H9 (cell line): ENCODE data around the gene UTS2B. TPM values are rescaled to one million over a fixed set of nuclear protein-coding genes. Genes with fewer than 3 reads are reported as not detected.

Source experiments
- DNase-seq: peaks from one replicate; pipeline ENCODE4 v3.0.0-alpha.2; 2017
- H2AFZ ChIP-seq: one replicate; pipeline ENCODE4 v1.6.1; 2013; ENCODE audit warnings: mild to moderate bottlenecking, low read length, control low read depth, moderate library complexity
- H2AK5ac ChIP-seq: 2 replicates; pipeline ENCODE4 v1.6.1; 2013; ENCODE audit warnings: low read length, control low read depth, mixed read lengths; ENCODE audit not compliant: insufficient read length
- H2BK120ac ChIP-seq: one replicate; pipeline ENCODE4 v1.6.1; 2013; ENCODE audit warnings: low read depth, mild to moderate bottlenecking, low read length, control low read depth, inconsistent platforms; ENCODE audit not compliant: poor library complexity, severe bottlenecking
- H2BK12ac ChIP-seq: 2 replicates; pipeline ENCODE4 v1.6.1; 2013; ENCODE audit warnings: low read length, control low read depth, mixed read lengths, low read depth; ENCODE audit not compliant: insufficient read length
- H2BK15ac ChIP-seq: 2 replicates; pipeline ENCODE4 v1.6.1; 2013; ENCODE audit warnings: low read depth, low read length, control low read depth
- H2BK20ac ChIP-seq: one replicate; pipeline ENCODE4 v1.6.1; 2013; ENCODE audit warnings: low read depth, mild to moderate bottlenecking, low read length, control low read depth, inconsistent platforms; ENCODE audit not compliant: poor library complexity, severe bottlenecking
- H2BK5ac ChIP-seq: 2 replicates; pipeline ENCODE4 v1.6.1; 2013; ENCODE audit warnings: low read length, control low read depth, mixed read lengths; ENCODE audit not compliant: insufficient read length
- H3K14ac ChIP-seq: 2 replicates; pipeline ENCODE4 v1.6.1; 2013; ENCODE audit warnings: low read length, control low read depth; ENCODE audit not compliant: insufficient read depth
- H3K18ac ChIP-seq: 2 replicates; pipeline ENCODE4 v1.6.1; 2013; ENCODE audit warnings: low read depth, mild to moderate bottlenecking, mixed read lengths, low read length, control low read depth; ENCODE audit not compliant: insufficient read length
- H3K23ac ChIP-seq: 2 replicates; pipeline ENCODE4 v1.6.1; 2013; ENCODE audit warnings: low read length, control low read depth, mixed read lengths, low read depth; ENCODE audit not compliant: insufficient read length
- H3K23me2 ChIP-seq: 2 replicates; pipeline ENCODE4 v1.6.1; 2013; ENCODE audit warnings: low read depth, mild to moderate bottlenecking, mixed read lengths, low read length, control low read depth; ENCODE audit not compliant: insufficient read length, poor library complexity, severe bottlenecking
- H3K27ac ChIP-seq: 2 replicates; pipeline ENCODE4 v1.5.1; 2013; ENCODE audit warnings: low read length, control low read depth, mixed read lengths, low read depth; ENCODE audit not compliant: insufficient read length
- H3K27me3 ChIP-seq: 2 replicates; pipeline ENCODE4 v1.6.1; 2013; ENCODE audit warnings: low read length, control low read depth, inconsistent platforms; ENCODE audit not compliant: insufficient read depth
- H3K4ac ChIP-seq: 2 replicates; pipeline ENCODE4 v1.6.1; 2013; ENCODE audit warnings: low read depth, mild to moderate bottlenecking, control low read depth, inconsistent platforms, low read length, moderate library complexity
- H3K4me1 ChIP-seq: 2 replicates; pipeline ENCODE4 v1.6.1; 2013; ENCODE audit warnings: low read length, control low read depth, inconsistent platforms; ENCODE audit not compliant: insufficient read depth
- H3K4me2 ChIP-seq: 2 replicates; pipeline ENCODE4 v1.6.1; 2013; ENCODE audit warnings: low read length, control low read depth, mixed read lengths; ENCODE audit not compliant: insufficient read length, insufficient read depth
- H3K56ac ChIP-seq: 2 replicates; pipeline ENCODE4 v1.6.1; 2013; ENCODE audit warnings: low read depth, mild to moderate bottlenecking, mixed read lengths, low read length, control low read depth; ENCODE audit not compliant: insufficient read length
- H3K79me1 ChIP-seq: 2 replicates; pipeline ENCODE4 v1.6.1; 2013; ENCODE audit warnings: low read depth, mild to moderate bottlenecking, moderate library complexity, low read length, control low read depth, inconsistent platforms; ENCODE audit not compliant: insufficient read depth, poor library complexity, severe bottlenecking
- H3K79me2 ChIP-seq: 2 replicates; pipeline ENCODE4 v1.6.1; 2013; ENCODE audit warnings: low read length, control low read depth, inconsistent platforms; ENCODE audit not compliant: insufficient read depth
- H3K9ac ChIP-seq: 2 replicates; pipeline ENCODE4 v1.6.1; 2013; ENCODE audit warnings: low read length, control low read depth, mixed read lengths; ENCODE audit not compliant: insufficient read length; ENCODE audit errors: extremely low read depth
- H3K9me3 ChIP-seq: one replicate; pipeline ENCODE4 v1.6.1; 2013; ENCODE audit warnings: low read depth, low read length, inconsistent platforms; ENCODE audit not compliant: control insufficient read depth
- H3T11ph ChIP-seq: one replicate; pipeline ENCODE4 v1.6.1; 2013; ENCODE audit warnings: mild to moderate bottlenecking, low read length, control low read depth, inconsistent platforms
- H4K20me1 ChIP-seq: one replicate; pipeline ENCODE4 v1.6.1; 2013; ENCODE audit not compliant: control insufficient read depth, insufficient read length, insufficient read depth
- H4K5ac ChIP-seq: 2 replicates; pipeline ENCODE4 v1.6.1; 2013; ENCODE audit warnings: low read depth, mild to moderate bottlenecking, mixed read lengths, low read length, control low read depth; ENCODE audit not compliant: insufficient read length
- H4K8ac ChIP-seq: replicated peaks from 2 replicates; pipeline ENCODE4 v1.6.1; 2013; ENCODE audit warnings: low read length, control low read depth, mixed read lengths, low read depth; ENCODE audit not compliant: insufficient read length
- H4K91ac ChIP-seq: 2 replicates; pipeline ENCODE4 v1.6.1; 2013; ENCODE audit warnings: low read depth, mild to moderate bottlenecking, moderate library complexity, mixed read lengths, low read length, control low read depth; ENCODE audit not compliant: insufficient read length
- H3K27ac Mint-ChIP-seq, 3 experiments: 2 replicates in 2 of 3; 3 replicates in 1 of 3; pipeline ENCODE4 v1.8.0; 2020 to 2021; ENCODE audit warnings: mixed read lengths in 3 of 3, mild to moderate bottlenecking in 1 of 3, moderate library complexity in 1 of 3
- H3K27me3 Mint-ChIP-seq: 2 replicates; pipeline ENCODE4 v1.8.0; 2021; ENCODE audit warnings: low read depth, mild to moderate bottlenecking, moderate library complexity, mixed read lengths
- H3K36me3 Mint-ChIP-seq, 3 experiments: 2 replicates in 2 of 3; 3 replicates in 1 of 3; pipeline ENCODE4 v1.8.0; 2020 to 2021; ENCODE audit warnings: low read depth in 3 of 3, mixed read lengths in 3 of 3; ENCODE audit not compliant: insufficient read depth in 1 of 3
- H3K4me1 Mint-ChIP-seq, 2 experiments: 2 replicates each; pipeline ENCODE4 v1.8.0; 2020; ENCODE audit warnings: mixed read lengths in 2 of 2
- H3K4me3 Mint-ChIP-seq, 2 experiments: 2 replicates in 1 of 2; 3 replicates in 1 of 2; pipeline ENCODE4 v1.8.0; 2020 to 2021; ENCODE audit warnings: mild to moderate bottlenecking in 2 of 2, mixed read lengths in 2 of 2, moderate library complexity in 1 of 2
- H3K9me3 Mint-ChIP-seq, 2 experiments: 2 replicates in 1 of 2; 3 replicates in 1 of 2; pipeline ENCODE4 v1.8.0; 2020; ENCODE audit warnings: mild to moderate bottlenecking in 2 of 2, mixed read lengths in 2 of 2, moderate library complexity in 1 of 2
- total RNA-seq: library from RNA; stranded (reverse); gene quantifications from 2 replicates; pipeline ENCODE4 v1.2.1, GENCODE V29; 2021
- TF ChIP-seq, protein P1 (sequence below): fragments of 200-600 bp; sonication (generic); conservative IDR thresholded peaks from 3 replicates; pipeline ENCODE4 v1.8.0; 2021; ENCODE audit warnings: antibody characterized with exemption, mild to moderate bottlenecking

Gene UTS2B
- total RNA-seq, 1 experiment from 2014 or later: 0.09 TPM

GRCh38 chr3:191261304-191261638 lies 69.1 kb downstream of the UTS2B start:
- no peak overlapping the region for H3K4me2 ChIP-seq
- H2AFZ ChIP-seq: no peak overlapping the region
- TF ChIP-seq, protein P1, sequence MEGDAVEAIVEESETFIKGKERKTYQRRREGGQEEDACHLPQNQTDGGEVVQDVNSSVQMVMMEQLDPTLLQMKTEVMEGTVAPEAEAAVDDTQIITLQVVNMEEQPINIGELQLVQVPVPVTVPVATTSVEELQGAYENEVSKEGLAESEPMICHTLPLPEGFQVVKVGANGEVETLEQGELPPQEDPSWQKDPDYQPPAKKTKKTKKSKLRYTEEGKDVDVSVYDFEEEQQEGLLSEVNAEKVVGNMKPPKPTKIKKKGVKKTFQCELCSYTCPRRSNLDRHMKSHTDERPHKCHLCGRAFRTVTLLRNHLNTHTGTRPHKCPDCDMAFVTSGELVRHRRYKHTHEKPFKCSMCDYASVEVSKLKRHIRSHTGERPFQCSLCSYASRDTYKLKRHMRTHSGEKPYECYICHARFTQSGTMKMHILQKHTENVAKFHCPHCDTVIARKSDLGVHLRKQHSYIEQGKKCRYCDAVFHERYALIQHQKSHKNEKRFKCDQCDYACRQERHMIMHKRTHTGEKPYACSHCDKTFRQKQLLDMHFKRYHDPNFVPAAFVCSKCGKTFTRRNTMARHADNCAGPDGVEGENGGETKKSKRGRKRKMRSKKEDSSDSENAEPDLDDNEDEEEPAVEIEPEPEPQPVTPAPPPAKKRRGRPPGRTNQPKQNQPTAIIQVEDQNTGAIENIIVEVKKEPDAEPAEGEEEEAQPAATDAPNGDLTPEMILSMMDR: no peak

More at GRCh38 chr3:191261304-191261638, 69.1 kb downstream of the UTS2B start:
- Histone ChIP-seq H3K4ac (no peak overlapping the region), H3K23me2 (no peaks in the 10 kb centered on the region), H3K4me1 (peaks cover 7% of the 10 kb centered on the region; the same call in 1 of the 2 replicates), H3K23ac (no peak overlapping the region), H2BK5ac (no peak overlapping the region), H4K8ac (no peak overlapping the region), H3K79me1 (no peaks in the 10 kb centered on the region), H3T11ph (no peak overlapping the region), H3K56ac (no peak overlapping the region), H3K9me3 (no peaks in the 10 kb centered on the region), H2BK120ac (no peak overlapping the region), H2BK15ac (no peak overlapping the region), H3K9ac (no peak overlapping the region), H4K5ac (no peak overlapping the region), H4K20me1 (no peaks in the 10 kb centered on the region), H3K27ac (no peak overlapping the region), H3K79me2 (no peaks in the 10 kb centered on the region), H2AK5ac (no peak overlapping the region), H3K14ac (no peak overlapping the region), H2BK20ac (no peak overlapping the region), H3K18ac (no peak overlapping the region), H4K91ac (no peak overlapping the region), H3K27me3 (no peaks in the 10 kb centered on the region), H2BK12ac (no peak overlapping the region)
- no peaks in the 10 kb centered on the region; a peak in 1 of 7 replicates for H3K36me3 Mint-ChIP-seq
- no peak overlapping the region for H3K4me3 Mint-ChIP-seq
- H3K27me3 Mint-ChIP-seq: no peaks in the 10 kb centered on the region
- no peak for DNase-seq
- peak overlapping the region; percentile 92 to 99 (median 92) for H3K27ac Mint-ChIP-seq
- peaks cover 33 to 60% of the 10 kb centered on the region in 2 experiments for H3K4me1 Mint-ChIP-seq
- no peaks in the 10 kb centered on the region; a peak in 1 of 5 replicates for H3K9me3 Mint-ChIP-seq
